ENCODE measurements around the gene ASTL.

Gene ASTL

DNA sequence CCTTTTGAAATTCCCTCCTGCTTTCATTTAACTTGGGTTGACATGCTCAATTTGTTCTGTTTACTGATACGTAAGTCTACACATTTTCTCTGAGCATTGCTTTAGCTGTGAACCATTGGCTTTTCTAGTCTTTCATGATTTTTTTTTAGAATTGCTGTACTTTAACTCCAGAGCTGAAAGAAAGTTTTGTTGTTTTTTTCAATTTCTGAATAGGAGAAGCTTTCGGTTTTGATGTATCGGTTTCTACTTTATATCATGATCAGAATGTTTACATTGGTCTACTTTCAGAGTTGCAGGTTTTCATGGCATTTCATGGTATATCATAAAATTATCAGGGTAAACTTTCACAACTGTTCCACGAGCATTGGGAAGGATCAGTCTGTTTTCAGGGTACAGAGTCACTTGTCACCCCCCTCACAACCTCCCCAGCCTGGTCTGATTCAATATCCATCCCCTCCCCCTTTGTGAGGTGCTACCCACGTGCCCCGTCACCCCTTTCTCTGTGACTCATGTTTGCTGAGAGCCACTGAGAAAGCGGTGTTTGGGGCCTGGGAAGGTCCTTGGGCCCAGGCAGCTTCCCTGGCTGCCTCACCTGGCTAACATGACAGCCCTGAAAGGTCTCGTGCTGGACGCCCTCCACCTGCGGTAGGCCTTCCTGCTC is 7.0 kb downstream of the ASTL start:
- FAIRE-seq (no peak), DNase-seq (ENCODE audit: insufficient read length, low spot score) (no peak)

DNA sequence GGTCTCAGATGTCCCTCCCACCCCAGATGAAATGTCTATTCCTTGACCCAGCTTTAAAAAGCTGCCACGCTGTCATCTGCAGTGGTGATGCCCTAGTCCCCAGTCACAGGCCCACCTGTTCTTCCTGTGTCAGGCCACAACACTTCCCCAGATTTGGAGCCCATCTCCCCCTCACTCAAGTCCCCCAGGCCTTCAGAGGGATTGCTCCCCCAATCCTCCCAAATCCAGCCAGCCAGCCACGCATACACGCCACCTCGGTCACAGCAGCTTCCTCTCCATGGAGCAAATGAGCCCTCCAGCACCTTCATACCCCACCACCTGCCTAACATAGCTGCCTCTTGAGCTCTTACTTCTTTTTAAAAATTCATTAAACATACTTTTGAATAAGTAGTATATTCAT is 7.8 kb downstream of the ASTL start:
- FAIRE-seq, result no peak
- DNase-seq (ENCODE audit: insufficient read length, low spot score), result no peak

DNA sequence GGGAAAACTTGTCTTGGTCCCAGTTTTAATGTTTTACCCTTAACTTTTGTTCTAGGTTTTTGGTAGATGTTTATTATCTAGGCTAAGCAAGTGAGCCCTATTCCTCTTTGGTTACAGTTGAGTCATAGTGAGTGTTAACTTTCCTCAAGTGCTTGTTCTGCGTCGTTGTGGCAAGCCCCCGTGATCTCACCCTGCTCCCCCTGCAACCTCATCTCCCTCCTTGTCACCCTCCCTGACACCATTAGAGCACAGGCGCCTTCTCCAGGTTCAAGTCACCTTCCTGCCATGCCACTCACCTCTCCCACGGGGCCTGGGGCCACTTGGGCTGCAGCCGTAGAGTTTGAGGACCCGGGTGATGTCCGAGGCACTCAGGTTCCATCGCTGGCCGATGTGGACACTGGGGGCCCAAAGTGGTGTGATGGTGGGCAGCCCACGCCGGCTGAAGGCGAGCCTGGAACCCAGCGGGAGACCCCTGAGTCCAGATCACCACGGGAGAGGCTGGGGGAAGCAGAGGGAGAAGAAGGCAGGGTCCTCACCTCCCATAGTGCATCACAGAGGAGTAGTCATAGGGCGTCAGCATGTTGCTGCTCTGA is 8.7 kb downstream of the ASTL start:
- FAIRE-seq, result no peak
- DNase-seq (ENCODE audit: insufficient read length, low spot score), result no peak

DNA sequence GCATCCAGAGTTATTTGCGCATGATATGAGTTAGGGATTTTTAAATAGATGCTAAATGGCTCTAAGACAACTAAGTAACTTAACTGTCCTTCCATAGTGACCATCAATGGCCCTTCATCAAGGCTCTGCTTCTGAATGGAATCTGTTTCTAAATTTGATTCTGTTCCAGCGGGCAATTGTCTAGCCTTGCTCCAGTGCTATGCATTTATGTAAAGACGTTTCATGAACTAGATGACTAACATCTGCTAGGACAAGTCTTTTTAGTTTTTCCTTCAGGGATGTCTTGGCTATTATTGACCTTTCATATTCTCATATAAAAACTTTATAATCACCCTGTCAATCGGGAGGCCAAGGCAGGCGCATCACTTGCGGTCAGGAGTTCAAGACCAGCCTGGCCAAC is 9.8 kb downstream of the ASTL start:
- no peak for FAIRE-seq

DNA sequence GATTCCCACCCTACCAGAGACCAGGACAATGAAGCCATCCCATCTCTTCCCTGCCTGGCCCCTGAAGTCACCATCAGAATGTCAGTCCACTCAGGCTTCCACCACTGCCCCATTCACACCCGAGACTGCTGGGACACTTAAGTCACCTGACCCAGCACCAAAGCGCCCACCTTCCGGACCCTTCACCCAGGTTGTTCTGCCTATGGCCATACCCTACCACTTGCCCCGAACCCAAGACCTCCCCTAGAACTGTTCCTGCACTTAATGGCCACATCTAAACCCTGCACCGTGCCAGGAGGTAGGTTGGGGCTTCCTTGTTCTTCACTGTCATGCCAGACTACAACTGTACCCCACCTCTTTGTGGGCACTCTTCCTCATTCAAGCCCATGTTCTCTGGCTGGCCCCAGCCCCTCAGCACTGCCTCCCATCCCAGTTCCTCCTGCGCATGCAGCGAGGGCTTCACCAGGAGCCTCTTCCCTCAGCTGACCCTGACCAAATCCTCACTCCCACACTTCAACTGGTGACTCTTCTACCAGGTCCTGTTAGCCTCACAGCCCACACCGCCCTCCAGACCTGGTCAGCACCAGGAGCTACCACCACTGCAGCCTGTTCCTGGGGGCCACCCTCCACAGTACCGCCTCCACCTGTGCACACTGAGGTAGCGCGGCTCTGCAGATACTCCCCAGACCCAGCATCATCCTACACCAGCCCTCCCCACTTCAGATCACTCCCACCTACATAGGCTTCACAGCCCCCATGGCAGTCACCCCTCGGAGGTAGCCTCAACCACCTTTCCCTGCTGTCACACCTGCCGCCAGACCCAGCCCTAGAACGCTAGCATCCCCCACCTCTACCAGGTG is 13.7 kb downstream of the ASTL start:
- DNase-seq (ENCODE audit: insufficient read length, low spot score), result no peak
- FAIRE-seq, result no peak

More for the DNA sequence above, 9.8 kb downstream of the ASTL start:
- DNase-seq (ENCODE audit: insufficient read length, low spot score), result no peak

DNA sequence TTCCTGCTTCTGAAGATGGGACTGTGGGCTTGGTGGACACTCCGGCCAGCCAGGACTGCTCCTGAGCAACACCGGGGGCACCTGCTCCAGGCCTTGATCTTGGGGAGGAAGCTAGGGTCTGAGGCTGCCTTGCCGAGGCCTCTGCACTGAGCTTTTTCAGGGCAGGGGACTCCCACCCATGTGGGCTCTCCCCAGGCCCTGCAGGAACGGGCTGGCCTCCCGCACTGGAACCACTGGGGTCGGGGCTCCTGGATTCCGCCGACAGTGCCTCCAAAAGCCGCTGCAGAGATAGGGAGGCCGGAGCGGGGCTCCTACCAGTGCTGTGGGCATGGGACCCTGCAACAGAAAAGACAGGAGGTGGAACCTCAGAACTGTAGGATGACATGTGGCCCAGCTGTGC is 14.4 kb downstream of the ASTL start:
- DNase-seq (ENCODE audit: insufficient read length, low spot score), result no peak

DNA sequence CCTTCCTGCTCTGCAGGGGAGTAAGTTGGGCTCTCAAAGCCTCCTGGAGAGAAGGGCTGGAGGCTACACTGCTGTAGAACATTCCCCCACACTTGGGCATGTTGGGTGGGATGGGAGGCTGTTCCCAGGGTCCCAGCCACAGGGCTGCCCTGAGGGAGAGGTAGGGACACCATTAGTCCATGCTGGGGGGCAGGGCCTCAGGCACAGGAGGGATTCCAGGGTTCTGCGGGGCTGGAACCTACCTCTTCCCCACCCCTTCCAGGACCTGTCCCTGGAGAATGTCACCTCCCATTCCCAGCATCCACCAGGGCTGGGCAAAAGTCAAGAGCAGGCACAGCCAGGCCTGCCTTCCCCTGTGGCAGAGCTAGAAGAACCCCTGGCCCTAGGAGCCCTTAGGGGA is 15.0 kb downstream of the ASTL start:
- no peak for FAIRE-seq

More for the DNA sequence above, 14.4 kb downstream of the ASTL start:
- no peak for FAIRE-seq

DNA sequence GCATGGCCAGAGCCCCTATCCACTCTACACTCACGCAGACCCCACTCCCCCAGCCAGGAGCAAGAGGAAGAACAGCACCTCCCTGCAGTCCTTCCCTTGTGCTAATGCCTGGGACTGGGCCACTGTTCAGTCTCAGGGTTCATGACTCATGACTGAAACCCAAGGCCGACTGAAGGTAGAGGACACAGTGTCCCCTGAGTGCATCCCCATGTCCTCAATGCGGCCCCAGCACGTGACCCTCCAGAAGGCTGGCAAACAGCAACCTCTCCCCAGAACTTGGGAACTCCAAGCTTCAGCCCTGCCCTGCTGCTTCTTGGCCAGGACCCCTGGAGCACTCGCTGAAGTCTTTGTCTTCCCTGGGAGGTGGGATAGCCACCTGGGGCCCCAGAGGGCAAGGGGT is 15.9 kb downstream of the ASTL start:
- FAIRE-seq (no peak), DNase-seq (ENCODE audit: insufficient read length, low spot score) (no peak)

More for the DNA sequence above, 15.0 kb downstream of the ASTL start:
- no peak for DNase-seq (ENCODE audit: insufficient read length, low spot score)

DNA sequence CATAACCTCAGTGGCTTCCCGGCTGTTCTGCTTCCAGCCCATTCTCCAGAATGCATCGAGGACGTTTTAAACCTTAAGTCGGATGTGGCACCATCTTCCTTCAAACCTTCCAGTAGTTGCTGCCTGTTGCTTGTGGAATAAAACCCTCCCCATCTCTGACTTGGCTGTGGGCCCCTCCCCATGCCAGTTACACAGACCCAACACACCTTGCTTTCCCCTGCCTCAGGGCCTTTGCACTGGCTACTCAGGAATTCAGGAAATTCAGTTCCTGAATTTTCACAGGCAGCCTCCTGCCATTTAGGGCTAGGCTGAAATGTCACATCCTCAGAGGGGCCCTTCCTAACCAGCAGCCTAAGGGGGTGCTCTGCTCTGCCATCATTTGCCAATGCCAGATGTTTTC is 16.9 kb downstream of the ASTL start:
- FAIRE-seq, result no peak
- no peak for DNase-seq (ENCODE audit: insufficient read length, low spot score)

DNA sequence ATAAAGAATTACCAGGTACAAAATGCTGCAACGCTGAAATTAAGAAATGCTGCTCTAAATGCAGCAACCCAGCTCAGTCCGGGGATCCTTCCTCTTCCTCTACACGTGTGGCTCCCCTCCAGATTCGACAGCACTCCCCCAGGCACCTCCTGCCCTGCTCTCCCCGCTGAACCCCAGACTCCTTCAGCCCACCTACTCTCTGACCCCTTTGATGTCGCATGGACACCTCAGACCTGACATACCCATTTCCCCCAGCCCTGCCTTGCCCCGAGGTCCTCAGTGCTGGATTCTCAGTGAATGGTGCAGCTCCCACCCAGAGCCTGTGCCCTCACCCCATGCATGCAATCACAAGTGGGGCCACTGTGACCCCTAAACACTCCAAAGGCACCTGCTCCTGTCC is 17.3 kb downstream of the ASTL start:
- DNase-seq (ENCODE audit: insufficient read length, low spot score), result no peak
- FAIRE-seq, result no peak

DNA sequence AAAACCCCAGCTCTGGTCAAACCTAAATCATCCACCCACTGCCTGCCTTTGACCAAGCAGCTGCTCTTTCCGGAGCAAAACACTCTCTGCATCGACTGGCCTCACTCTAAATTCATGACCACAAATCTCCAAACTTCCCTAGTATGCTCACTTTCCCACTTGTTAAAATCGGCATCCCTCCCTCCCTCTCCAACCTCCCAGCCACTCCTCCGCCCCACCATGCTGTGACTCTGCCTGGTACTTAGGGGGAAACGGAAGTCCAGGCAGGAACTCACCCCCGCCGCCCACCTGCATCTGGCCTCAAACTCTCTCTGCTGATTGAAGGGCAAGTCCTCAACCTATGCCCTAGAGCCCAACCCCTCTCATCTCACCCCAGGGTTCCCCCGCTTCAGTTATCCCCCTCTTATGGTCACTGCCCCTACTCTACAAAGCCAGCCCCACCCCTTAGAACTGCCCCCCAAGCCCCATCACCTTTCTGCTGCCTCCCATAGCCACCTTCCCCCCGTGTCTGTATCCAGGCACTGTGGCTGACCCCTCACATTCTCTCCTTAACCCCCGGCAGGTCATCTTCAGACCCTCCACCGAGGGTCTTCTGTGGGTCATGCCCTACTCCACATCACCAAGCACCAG is 18.1 kb downstream of the ASTL start:
- FAIRE-seq (no peak), DNase-seq (ENCODE audit: insufficient read length, low spot score) (no peak)

DNA sequence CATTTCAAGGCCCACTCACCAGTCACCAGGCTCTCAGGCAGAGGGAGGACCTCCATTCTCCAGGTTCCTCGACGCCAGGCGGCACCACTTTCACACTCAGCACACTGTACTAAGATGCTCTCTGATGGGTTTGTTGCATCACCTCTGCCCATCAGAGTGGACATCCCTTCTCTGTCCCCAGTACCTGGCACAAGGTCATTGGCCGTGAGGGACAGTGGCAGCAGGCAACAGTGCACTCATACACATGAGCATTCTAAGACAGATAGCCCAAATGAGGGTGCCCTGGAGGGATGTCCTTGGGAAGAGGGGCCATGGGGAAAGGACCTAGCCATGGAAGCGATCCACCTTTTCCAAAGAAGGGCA is 18.9 kb downstream of the ASTL start:
- FAIRE-seq (no peak), DNase-seq (ENCODE audit: insufficient read length, low spot score) (no peak)

DNA sequence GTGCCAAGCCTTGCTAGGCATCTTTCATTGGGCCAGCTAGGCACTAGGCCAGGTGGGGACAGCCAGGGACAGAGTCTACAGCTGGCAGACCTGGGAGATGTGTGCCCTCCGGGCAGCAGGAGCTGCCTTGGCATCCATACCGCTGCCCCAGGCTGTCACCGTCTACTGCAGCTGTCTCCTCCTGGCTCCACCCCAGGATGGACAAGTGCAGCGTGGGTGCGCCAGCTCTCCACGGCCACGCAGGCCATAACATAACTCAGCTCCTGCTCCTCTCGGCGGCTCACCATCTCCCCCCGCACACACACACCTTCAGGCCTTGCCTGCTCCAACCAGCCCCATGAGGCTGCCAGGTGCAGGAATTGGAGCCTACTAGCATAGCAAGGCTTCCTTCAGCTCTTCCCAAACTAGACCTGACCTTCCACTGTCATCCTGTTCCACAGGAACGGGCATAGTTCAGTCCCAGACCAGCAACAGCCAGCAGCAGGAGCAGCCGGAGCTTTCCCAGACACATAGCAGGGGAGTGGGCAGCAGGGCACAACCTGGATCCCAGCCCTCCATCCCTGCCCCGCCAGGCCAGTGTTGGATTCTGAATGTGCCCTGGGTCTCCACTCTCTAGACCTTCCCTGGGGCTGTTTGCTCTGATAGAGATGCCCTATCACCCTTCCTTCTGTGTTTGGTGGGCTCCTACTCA is 19.5 kb downstream of the ASTL start:
- FAIRE-seq, result no peak
- no peak for DNase-seq (ENCODE audit: insufficient read length, low spot score)

DNA sequence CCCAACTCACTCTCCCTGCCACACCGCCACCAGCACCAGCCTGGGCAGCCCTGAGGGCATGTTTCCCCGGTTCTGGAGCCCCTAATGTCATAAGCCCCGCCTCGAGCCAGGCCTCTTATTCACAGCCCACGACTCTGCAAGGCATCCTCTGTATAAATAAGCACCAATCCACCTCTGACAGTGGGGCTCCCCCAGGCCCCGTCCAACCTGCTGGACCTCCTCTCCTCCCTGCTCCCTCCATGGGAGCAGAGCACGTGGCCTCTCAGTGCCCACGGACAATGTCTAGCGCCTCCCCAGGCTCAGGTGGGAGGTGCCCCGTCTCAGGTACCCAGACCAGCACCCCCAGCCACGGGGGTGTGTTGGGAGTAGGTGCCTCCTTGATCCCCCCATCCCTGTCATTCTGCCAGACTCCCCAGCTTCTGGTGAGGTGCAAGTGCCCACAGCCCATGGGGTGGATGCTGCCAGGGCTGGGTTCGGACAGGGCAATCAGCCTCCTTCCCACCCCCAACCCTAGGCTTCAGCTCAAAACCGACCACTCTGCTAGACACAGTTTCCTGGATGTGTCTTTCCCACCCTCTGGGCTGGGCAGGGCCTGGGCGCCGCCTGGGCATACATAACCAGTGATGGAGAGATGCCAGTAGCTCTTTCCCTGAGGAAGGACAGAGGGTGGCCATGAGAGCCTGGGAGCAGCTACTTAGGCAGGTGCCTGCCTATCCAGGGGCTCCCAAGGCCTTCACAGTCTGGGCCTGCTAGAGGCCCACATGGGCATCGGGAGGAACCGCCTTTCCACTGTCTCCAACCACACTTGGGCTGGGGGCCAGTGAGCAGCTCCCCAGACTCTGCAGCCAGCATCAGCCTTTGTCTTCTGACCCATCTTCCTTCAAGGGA is 20.4 kb downstream of the ASTL start:
- FAIRE-seq (no peak), DNase-seq (ENCODE audit: insufficient read length, low spot score) (no peak)

DNA sequence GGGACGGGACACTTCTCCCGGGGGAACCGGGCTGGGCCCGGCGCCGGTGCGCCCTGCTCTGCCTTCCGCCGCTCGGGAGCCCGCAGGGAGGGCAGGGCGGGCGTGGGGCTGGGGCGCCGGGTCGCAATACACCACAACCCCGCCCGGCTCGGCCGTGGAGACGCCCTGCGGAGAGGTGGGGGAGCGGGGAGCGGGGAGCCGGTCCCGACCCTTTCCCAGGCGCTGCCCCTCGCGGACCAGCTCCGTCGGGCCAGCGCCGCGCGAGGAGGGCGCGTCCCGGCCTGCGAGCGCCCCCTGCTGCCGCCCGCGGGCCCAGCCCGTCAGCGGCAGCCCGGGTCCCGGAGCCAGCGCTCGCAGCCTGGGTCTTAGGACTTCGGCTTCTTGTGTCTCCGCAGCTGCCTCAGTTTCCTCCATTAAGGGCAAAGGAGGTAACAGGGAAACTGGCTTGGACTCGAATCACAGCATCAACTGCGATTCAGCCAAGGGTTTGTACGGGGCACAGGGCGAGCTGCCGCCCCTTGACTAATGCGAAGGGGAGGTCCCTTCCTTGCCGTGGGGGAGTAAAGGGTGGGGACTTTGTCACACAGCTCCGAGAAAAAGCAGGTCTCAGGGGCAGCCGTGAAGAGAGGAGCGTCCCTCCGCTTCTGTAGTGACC is 21.3 kb downstream of the ASTL start:
- DNase-seq (ENCODE audit: insufficient read length, low spot score) (peak; percentile 93), FAIRE-seq (no peak)

DNA sequence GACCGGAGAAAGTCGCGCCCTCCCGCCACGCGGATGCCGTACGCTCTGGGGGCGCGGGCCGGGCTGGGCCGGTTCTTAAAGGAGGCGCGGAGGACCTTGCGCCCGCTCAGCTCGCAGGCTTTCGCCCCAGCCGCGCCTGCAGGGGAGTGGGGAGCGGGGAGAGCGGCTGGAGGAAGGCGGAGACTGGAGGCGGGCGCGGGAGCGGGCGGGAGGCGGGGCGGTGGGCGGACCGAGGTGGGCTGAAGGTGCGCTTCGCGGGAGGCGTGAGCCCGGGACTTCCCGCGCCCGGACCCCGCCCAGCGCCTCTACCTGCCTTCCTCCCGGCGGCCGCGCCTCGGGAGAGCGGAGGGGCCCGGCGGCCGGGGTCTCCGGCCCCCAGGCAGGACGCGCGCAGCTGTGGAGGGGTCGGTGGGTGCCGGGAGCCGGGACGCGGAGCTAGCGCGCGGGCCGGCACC is 21.9 kb downstream of the ASTL start, which contains the start of gene ADRA2B:
Gene ADRA2B, minus strand, starts transcription at position 148 of the 455 bp plus-strand sequence. CDS start 422 bp downstream, outside the sequence.
- DNase-seq (ENCODE audit: insufficient read length, low spot score) (peak; percentile 83), FAIRE-seq (peak; percentile 31)

DNA sequence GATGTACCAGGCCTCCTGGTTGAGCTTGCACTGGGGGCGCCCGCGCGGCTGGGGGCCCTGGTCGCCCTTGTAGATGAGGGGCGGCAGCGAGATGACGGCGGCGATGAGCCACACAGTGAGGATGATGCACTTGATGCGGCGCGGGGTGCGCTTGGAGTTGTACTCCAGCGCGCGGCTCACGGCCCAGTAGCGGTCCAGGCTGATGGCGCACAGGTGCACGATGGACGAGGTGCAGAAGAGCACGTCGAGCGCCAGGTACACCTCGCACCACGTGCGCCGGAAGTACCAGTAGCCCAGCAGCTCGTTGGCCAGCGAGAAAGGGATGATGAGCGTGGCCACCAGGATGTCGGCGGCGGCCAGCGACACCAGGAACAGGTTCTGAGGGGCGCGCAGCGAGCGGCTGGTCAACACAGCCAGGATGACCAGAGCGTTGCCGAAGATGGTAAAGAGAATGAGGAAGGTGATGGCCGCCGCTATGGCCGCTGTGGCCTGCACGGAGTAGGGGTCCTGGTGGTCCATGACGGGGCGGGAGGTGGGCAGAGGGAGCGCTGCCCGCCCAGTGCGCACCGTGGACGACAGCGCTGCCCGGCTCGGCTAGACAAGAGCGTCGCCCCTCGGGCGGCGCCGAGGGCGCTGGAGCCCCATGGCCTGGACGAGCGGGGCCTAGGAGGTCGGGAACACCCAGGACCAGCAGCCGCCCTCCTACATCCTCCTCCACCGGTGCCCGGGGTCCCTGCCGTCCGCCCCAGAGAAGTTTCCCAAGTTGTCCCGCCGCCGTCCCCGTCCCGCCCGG is 22.5 kb downstream of the ASTL start:
- no peak for FAIRE-seq
- DNase-seq (ENCODE audit: insufficient read length, low spot score), result no peak

DNA sequence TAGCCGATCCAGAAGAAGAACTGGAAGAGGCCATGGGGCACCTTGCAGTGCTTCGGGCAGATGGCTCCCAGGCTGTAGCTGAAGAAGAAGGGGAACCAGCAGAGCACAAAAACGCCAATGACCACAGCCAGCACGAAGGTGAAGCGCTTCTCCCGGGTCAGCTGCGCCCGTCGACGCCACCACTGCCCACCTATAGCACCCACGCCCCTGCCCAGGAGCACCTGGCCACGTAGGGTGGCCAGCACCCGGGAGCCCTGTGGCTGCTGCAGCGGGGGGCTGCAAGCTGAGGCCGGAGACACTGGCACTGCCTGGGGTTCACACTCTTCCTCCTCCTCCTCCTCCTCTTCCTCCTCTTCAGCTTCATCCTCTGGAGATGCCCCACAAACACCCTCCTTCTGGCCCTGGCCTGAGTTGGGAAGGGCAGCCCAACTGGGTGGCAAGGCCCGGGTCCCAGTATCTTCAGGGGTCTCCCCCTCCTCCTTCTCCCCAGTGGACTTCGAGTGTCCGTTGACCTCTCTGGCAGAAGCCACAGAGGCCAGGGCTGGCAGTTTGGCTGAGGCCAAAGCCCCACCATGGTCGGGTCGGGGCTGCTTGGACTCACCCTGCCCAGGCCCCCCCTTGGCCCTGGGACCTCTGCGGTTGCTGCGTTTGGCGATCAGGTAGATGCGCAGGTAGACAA is 23.3 kb downstream of the ASTL start:
- FAIRE-seq (no peak), DNase-seq (ENCODE audit: insufficient read length, low spot score) (no peak)

All from GM19239 (cell line).